Colonic mucosa (tissue), 4 donors: ENCODE data around the gene NFASC. TPM values are rescaled to one million over a fixed set of nuclear protein-coding genes. Genes with fewer than 3 reads are reported as not detected.

Source experiments
- DNase-seq: peaks from one replicate; pipeline ENCODE4 v3.0.0-alpha.2; 2020
- H3K27ac ChIP-seq: fragments of 200-600 bp; one replicate; pipeline ENCODE4 v1.8.0; 2021
- H3K27me3 ChIP-seq: fragments of 200-600 bp; one replicate; pipeline ENCODE4 v1.8.0; 2021
- H3K36me3 ChIP-seq: fragments of 200-600 bp; one replicate; pipeline ENCODE4 v1.8.0; 2021
- H3K4me1 ChIP-seq: fragments of 200-600 bp; one replicate; pipeline ENCODE4 v1.8.0; 2021; ENCODE audit warnings: mild to moderate bottlenecking
- H3K4me3 ChIP-seq: fragments of 200-600 bp; one replicate; pipeline ENCODE4 v1.8.0; 2021
- H3K9ac ChIP-seq, 2 donors: one replicate each; pipeline ENCODE4 v1.7.0; 2013; ENCODE audit warnings: control low read depth in 2 of 2, low read depth in 2 of 2, low read length in 2 of 2
- H3K9me3 ChIP-seq: fragments of 200-600 bp; one replicate; pipeline ENCODE4 v1.8.0; 2021
- intact Hi-C: fragments of 100-400 bp; cut with DNase I; formaldehyde crosslinking; loops from one replicate; pipeline ENCODE4 v1.14.1; 2022
- total RNA-seq, 2 donors: library from RNA; stranded (reverse); fragmentation: NEBNext Ultra II Directional in 1 of 2; extraction: Animal tissue kit (Norgen Biotek cat#: 25700) in 1 of 2; gene quantifications; one replicate each; pipeline ENCODE4 v1.2.1, GENCODE V29; 2021
- TF ChIP-seq, protein P1 (sequence below): fragments of 200-600 bp; IDR thresholded peaks from one replicate; pipeline ENCODE4 v1.8.0; 2022; ENCODE audit warnings: antibody characterized with exemption, mild to moderate bottlenecking
- donor health status: healthy.
- donor health status: DM: no; HTN: no; CAD: no.
- donor health status: DM: no; HTN: no; CAD: no.

NFASC gene
- total RNA-seq, 2 donors from 2014 or later: 12.1 to 13.9 TPM

DNA sequence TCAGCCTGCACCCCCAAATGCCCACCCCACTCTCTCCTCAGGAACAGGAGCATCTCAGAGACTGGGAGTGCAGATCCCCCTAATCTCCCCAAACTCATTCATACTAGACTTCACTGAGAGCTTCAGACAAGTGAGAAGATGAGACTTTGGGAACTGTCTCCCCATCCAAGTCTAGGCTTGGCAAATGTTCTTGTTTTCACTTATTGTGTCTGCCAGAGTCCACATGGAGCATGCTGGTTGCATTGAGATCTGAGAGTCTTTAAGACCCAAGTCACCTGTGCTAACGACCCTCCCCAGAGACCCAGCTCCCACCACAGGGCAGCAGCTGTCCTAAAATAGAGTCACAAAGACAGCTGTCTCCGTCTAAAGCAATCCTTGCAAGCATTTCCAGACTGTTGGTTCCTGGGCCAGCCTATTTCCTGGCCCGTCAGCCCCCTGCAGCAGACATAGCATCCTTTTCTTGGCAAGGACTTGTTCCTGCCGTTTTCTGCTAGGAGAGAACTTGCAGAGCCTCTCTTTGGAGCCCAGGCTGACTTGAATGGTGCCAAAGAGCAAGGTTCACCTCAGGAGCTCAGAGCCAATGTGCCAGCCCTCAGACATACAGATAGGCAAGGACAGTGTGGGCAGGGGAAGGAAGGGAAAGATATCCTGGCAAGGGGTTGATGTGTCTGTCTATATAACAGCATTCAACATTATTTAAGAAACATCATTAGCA is 170.5 kb downstream of the NFASC start:
- H3K27me3 ChIP-seq: peaks cover 25% of the 10 kb centered on the region
- H3K4me3 ChIP-seq: no peak overlapping the region
- no peak overlapping the region for H3K9ac ChIP-seq
- DNase-seq: no peak
- no peak overlapping the region for H3K27ac ChIP-seq
- no peaks in the 10 kb centered on the region for H3K9me3 ChIP-seq
- intact Hi-C loops: no loop called here
- H3K36me3 ChIP-seq: no peaks in the 10 kb centered on the region
- TF ChIP-seq, protein P1, sequence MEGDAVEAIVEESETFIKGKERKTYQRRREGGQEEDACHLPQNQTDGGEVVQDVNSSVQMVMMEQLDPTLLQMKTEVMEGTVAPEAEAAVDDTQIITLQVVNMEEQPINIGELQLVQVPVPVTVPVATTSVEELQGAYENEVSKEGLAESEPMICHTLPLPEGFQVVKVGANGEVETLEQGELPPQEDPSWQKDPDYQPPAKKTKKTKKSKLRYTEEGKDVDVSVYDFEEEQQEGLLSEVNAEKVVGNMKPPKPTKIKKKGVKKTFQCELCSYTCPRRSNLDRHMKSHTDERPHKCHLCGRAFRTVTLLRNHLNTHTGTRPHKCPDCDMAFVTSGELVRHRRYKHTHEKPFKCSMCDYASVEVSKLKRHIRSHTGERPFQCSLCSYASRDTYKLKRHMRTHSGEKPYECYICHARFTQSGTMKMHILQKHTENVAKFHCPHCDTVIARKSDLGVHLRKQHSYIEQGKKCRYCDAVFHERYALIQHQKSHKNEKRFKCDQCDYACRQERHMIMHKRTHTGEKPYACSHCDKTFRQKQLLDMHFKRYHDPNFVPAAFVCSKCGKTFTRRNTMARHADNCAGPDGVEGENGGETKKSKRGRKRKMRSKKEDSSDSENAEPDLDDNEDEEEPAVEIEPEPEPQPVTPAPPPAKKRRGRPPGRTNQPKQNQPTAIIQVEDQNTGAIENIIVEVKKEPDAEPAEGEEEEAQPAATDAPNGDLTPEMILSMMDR: no peak
- H3K4me1 ChIP-seq: no peaks in the 10 kb centered on the region

DNA sequence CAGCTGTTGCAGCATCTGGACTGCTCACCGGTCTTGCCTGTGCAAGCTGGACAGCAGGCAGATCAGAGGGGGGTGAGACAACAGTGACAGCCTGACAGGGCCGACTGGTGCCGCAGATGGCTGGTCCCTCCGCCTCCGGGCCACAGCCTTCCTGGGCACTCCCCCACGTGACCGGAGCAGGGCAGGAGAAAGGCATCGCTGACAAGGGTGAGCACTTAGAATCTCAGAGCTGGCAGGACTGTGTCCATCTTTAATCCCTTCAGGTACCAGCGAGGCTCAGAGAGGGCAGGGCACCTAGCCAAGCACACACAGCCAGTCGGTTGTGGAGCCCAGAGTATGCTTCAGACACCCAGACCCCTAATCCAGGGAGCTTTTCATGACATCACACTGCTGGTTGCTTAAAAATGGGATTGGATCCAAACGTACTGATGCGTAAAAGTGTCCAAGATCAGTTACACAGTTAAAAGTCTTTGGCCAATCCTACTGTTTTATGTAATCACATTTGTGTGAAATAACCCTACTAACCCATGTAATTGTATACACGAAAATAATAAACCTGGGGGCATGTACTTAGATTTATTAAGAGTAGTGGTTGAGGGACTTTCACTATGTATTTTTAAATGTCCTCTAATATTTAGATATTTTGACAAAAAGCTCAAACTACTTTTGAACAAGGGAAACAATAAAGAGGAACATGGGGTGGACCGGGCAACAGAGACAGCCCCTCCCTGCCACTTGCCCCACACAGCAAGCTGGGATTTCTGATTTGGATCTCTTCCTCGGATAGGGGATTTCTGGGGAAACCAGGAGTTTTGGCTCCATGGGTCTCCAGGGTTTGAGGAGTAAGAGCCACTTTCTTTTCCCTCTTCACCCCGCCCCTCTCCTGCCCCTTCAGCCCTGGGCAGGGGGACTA is 171.6 kb downstream of the NFASC start:
- Histone ChIP-seq H3K9me3 (no peaks in the 10 kb centered on the region), H3K36me3 (no peaks in the 10 kb centered on the region), H3K27ac (no peak overlapping the region), H3K27me3 (peaks cover 25% of the 10 kb centered on the region), H3K4me3 (no peak overlapping the region), H3K4me1 (no peaks in the 10 kb centered on the region), H3K9ac (no peak overlapping the region)
- TF ChIP-seq, protein P1: no peak
- DNase-seq: no peak
- intact Hi-C loops: no loop called here

DNA sequence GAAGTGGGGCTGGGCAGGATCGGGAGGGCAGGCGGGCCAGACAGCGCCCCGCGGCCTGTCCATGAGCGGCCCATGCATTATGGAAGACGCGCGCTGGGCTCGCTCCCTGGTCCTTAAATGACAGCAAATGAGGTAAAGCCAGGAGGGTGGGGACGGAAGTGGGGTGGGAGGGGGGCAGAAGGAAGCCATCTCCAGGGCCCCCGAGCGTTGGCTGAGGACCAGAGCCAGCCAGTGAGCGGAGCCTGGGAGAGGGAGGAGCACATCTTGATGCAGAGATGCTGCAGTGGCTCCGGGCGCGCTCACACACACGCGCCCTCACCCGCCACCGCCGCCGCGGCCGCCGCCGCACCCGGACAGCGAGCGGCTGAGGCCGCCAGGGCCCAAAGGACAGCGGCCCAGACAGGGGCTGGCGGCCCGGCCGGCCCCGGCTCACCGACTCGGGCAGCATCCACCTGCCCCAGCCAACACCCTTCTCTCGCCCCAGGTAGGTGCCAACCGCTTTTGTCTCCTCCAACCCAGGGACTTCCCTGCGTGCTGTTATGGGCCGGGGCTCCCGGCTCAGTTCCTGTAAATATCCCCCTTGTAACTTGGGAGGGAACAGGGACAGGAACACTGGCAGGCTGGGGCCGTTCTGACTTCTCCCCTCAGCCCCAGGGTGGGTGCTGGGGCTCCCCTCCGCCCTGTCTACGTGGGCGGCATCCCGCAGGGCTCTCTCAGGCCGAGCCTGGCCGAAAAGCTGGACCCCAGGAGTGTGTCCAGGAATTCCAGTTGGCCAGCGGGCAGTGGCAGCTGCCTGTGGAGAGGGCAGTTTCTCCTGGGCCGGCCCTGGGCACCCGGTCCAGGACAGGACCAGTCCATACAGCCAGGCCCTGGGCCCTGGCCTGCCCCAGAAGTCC is 172.5 kb downstream of the NFASC start, which contains the start of gene CNTN2:
TSS of gene CNTN2 (plus strand) at position 302 of the 896 bp plus-strand sequence. CDS start 9,974 bp downstream, outside the sequence.
- intact Hi-C loops: no loop called here
- Histone ChIP-seq H3K36me3 (no peaks in the 10 kb centered on the region), H3K27ac (no peak within 1 kb of the TSS), H3K4me1 (no peaks in the 10 kb centered on the region), H3K9me3 (no peaks in the 10 kb centered on the region), H3K4me3 (no peak within 1 kb of the TSS), H3K9ac (no peak within 1 kb of the TSS), H3K27me3 (peaks cover 25% of the 10 kb centered on the region)
- TF ChIP-seq, protein P1: no peak
- no peak for DNase-seq

DNA sequence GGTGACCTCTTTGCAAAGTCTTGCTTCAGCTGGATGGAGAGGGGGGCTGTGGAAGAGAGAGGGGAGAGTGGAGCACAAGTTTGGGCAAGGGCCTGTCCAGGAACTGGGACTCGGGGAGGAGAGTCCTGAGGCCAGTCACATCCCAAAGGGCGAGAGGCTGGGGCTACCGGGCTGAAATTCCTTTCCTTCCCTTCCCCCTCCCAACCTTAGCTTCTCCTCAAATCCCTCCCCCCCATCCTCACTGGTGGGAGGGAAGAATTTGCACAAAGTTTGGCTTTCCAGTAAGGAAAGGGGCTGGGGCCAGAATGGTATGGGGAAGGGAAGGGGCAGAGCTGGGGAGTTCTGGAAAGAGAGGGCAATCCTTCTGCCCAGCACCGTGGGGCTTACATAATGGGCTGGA is 173.2 kb downstream of the NFASC start:
- no peak for DNase-seq
- TF ChIP-seq, protein P1: no peak
- Histone ChIP-seq H3K27ac (no peak overlapping the region), H3K27me3 (peaks cover 25% of the 10 kb centered on the region), H3K9ac (no peak overlapping the region), H3K36me3 (no peaks in the 10 kb centered on the region), H3K4me3 (no peak overlapping the region), H3K4me1 (no peaks in the 10 kb centered on the region), H3K9me3 (no peaks in the 10 kb centered on the region)
- intact Hi-C loops: no loop called here

DNA sequence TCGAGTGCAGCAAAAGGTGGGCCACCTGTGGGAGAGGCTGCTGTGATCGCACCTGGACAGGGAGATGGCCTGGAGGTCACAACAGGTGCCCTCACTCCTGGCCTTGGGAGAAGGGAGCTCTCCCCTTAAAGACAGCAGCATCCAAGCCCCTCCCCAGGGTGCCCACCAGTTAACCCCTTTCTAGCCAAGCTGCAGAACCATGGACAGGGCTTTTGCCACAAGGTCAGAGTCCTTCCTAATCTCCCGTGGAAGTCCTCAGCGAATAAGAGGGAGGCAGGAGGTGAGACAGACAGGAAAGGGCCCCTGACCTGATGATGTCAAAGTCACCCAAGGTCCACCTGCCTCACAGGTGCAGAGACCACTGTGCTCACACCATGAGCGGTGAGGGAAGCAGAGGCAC is 174.1 kb downstream of the NFASC start:
- no peak for DNase-seq
- no peaks in the 10 kb centered on the region for H3K36me3 ChIP-seq
- H3K9me3 ChIP-seq: no peaks in the 10 kb centered on the region
- no peak overlapping the region for H3K4me3 ChIP-seq
- no peak overlapping the region for H3K9ac ChIP-seq
- TF ChIP-seq, protein P1: no peak
- peaks cover 25% of the 10 kb centered on the region for H3K27me3 ChIP-seq
- intact Hi-C loops: no loop called here
- no peak overlapping the region for H3K27ac ChIP-seq
- H3K4me1 ChIP-seq: no peaks in the 10 kb centered on the region
